GM19395 (cell line): ENCODE measurements around the gene LUC7L2.
"Not testable (repeated sequence)": the region's sequence is repeated elsewhere in the genome, so short reads cannot be mapped to it uniquely, and the experiment has no call there.

Experiments used
- ATAC-seq: cut with Tn5 transposase; IDR thresholded peaks from one replicate; pipeline ENCODE4 v1.9.1; 2021; ENCODE audit warnings: mild to moderate bottlenecking, moderate library complexity; ENCODE audit not compliant: unreplicated experiment

Gene LUC7L2

GRCh38 chr7:139355320-139355719 lies 4.4 kb upstream of the LUC7L2 start:
- no peak for ATAC-seq

- not testable (repeated sequence) for ATAC-seq
Measured at GRCh38 chr7:139357729-139358506, 1.8 kb upstream of the LUC7L2 start.

- ATAC-seq, result peak; percentile 26
Measured at GRCh38 chr7:139358541-139359365, 941 bp upstream of the LUC7L2 start.

GRCh38 chr7:139360210-139360947 lies 685 bp downstream of the LUC7L2 start:
- peak; percentile 72 for ATAC-seq

- ATAC-seq, result no peak
Measured at GRCh38 chr7:139360948-139361307, 1.2 kb downstream of the LUC7L2 start.

- no peak for ATAC-seq
Measured at GRCh38 chr7:139361523-139361922, 1.8 kb downstream of the LUC7L2 start.

- ATAC-seq, result no peak
Measured at GRCh38 chr7:139362302-139362701, 2.6 kb downstream of the LUC7L2 start.

GRCh38 chr7:139362981-139363380 lies 3.3 kb downstream of the LUC7L2 start:
- no peak for ATAC-seq

- no peak for ATAC-seq
Measured at GRCh38 chr7:139365336-139365735, 5.6 kb downstream of the LUC7L2 start.

GRCh38 chr7:139366400-139366799 lies 6.7 kb downstream of the LUC7L2 start:
- ATAC-seq, result no peak

GRCh38 chr7:139367438-139368155 lies 7.9 kb downstream of the LUC7L2 start:
- no peak for ATAC-seq

GRCh38 chr7:139370301-139370942 lies 10.7 kb downstream of the LUC7L2 start:
- ATAC-seq, result no peak

- no peak for ATAC-seq
Measured at GRCh38 chr7:139370943-139371313, 11.2 kb downstream of the LUC7L2 start.

GRCh38 chr7:139374246-139374645 lies 14.6 kb downstream of the LUC7L2 start:
- no peak for ATAC-seq

- no peak for ATAC-seq
Measured at GRCh38 chr7:139382439-139382838, 22.7 kb downstream of the LUC7L2 start.

GRCh38 chr7:139384611-139385010 lies 24.9 kb downstream of the LUC7L2 start:
- ATAC-seq, result no peak

GRCh38 chr7:139387594-139387993 lies 27.9 kb downstream of the LUC7L2 start:
- ATAC-seq, result no peak

GRCh38 chr7:139389091-139389490 lies 29.4 kb downstream of the LUC7L2 start:
- no peak for ATAC-seq

GRCh38 chr7:139389774-139390173 lies 30.1 kb downstream of the LUC7L2 start:
- ATAC-seq, result no peak

GRCh38 chr7:139393621-139394211 lies 34.0 kb downstream of the LUC7L2 start:
- ATAC-seq, result no peak
